Keratinocyte (primary cell): ENCODE results near the gene MYL7. TPM values are rescaled to one million over a fixed set of nuclear protein-coding genes. Genes with fewer than 3 reads are reported as not detected.
"Not testable (repeated sequence)": the region's sequence is repeated elsewhere in the genome, so short reads cannot be mapped to it uniquely, and the experiment has no call there.

Experiments used
- DNase-seq: peaks from one replicate; pipeline ENCODE4 v3.0.0-alpha.2; 2011; ENCODE audit warnings: low read depth, missing footprints, low spot score
- FAIRE-seq: peaks from 2 replicates; lab custom pipeline; 2011; peaks lifted over from hg19 to GRCh38; lab: Jason Lieb, UNC
- H2AFZ ChIP-seq: 2 replicates; pipeline ENCODE4 v1.6.0; 2012; ENCODE audit warnings: low read length, control low read depth, inconsistent platforms; ENCODE audit not compliant: control insufficient read depth
- H3K27ac ChIP-seq: 2 replicates; pipeline ENCODE4 v1.5.1; 2011; ENCODE audit warnings: low read length; ENCODE audit not compliant: control insufficient read depth, insufficient read depth
- H3K27me3 ChIP-seq: 3 replicates; pipeline ENCODE4 v1.6.0; 2011; ENCODE audit warnings: low read length; ENCODE audit not compliant: control insufficient read depth, insufficient read depth; ENCODE audit errors: extremely low read depth
- H3K36me3 ChIP-seq, 2 experiments: 2 replicates in 1 of 2; 3 replicates in 1 of 2; pipeline ENCODE4 v1.5.1; 2011; ENCODE audit warnings: low read length in 2 of 2, mild to moderate bottlenecking in 1 of 2; ENCODE audit not compliant: control insufficient read depth in 2 of 2, insufficient read depth in 2 of 2; ENCODE audit errors: extremely low read depth in 1 of 2
- H3K4me1 ChIP-seq: 3 replicates; pipeline ENCODE4 v1.5.1; 2011; ENCODE audit warnings: low read length; ENCODE audit not compliant: control insufficient read depth, insufficient read depth; ENCODE audit errors: extremely low read depth
- H3K4me2 ChIP-seq: 3 replicates; pipeline ENCODE4 v1.6.0; 2011; ENCODE audit warnings: low read depth, low read length; ENCODE audit not compliant: control insufficient read depth, insufficient read depth; ENCODE audit errors: extremely low read depth
- H3K4me3 ChIP-seq, 3 experiments: fragments of 200-600 bp in 1 of 3; sonication (generic) in 1 of 3; 2 replicates in 2 of 3; 3 replicates in 1 of 3; pipeline ENCODE4 v1.5.1; 2011 to 2016; ENCODE audit warnings: low read length in 3 of 3, mild to moderate bottlenecking in 3 of 3, control low read depth in 2 of 3, inconsistent platforms in 1 of 3, low read depth in 1 of 3, mixed read lengths in 1 of 3, mixed run types in 1 of 3, moderate library complexity in 1 of 3; ENCODE audit not compliant: control insufficient read depth in 2 of 3, insufficient read depth in 2 of 3; ENCODE audit errors: extremely low read depth in 1 of 3
- H3K79me2 ChIP-seq: 2 replicates; pipeline ENCODE4 v1.6.0; 2012; ENCODE audit warnings: low read length; ENCODE audit not compliant: control insufficient read depth, insufficient read depth
- H3K9ac ChIP-seq: 3 replicates; pipeline ENCODE4 v1.6.0; 2011; ENCODE audit warnings: low read length; ENCODE audit not compliant: control insufficient read depth, insufficient read depth; ENCODE audit errors: extremely low read depth
- H3K9me1 ChIP-seq: 3 replicates; pipeline ENCODE4 v1.6.0; 2011; ENCODE audit warnings: low read length; ENCODE audit not compliant: control insufficient read depth, insufficient read depth; ENCODE audit errors: extremely low read depth
- H3K9me3 ChIP-seq: 2 replicates; pipeline ENCODE4 v1.5.1; 2012; ENCODE audit warnings: low read depth, low read length; ENCODE audit not compliant: control insufficient read depth
- H4K20me1 ChIP-seq: 3 replicates; pipeline ENCODE4 v1.6.0; 2011; ENCODE audit warnings: low read length; ENCODE audit not compliant: control insufficient read depth, insufficient read depth; ENCODE audit errors: extremely low read depth
- EZH2 ChIP-seq: IDR thresholded peaks from one replicate; pipeline ENCODE4 v1.6.1; 2012; ENCODE audit warnings: inconsistent platforms, mild to moderate bottlenecking, low read length, moderate library complexity
- dilution Hi-C: fragments of 300-500 bp; cut with MboI; formaldehyde crosslinking; loops from one replicate; pipeline ENCODE4 v1.7.0; 2020; ENCODE audit warnings: low sequenced_read_pairs; ENCODE audit not compliant: extremely low pct_ligation_motif_present
- polyA plus RNA-seq, 5 experiments: library from polyadenylated mRNA; depleted of rRNA in 3 of 5; stranded (reverse) in 3 of 5; stranded (forward) in 1 of 5; unstranded in 1 of 5; fragments of >200 nt; gene quantifications; 1 replicate in 1 of 5; 2 replicates in 3 of 5; 3 replicates in 1 of 5; pipeline versions ENCODE4 v1.2.1 to v1.2.3, GENCODE V29; 2011 to 2012; ENCODE audit warnings: missing spikeins in 2 of 5, low read depth in 1 of 5, low replicate concordance in 1 of 5
- TF ChIP-seq, protein P1 (sequence below), 3 experiments: IDR thresholded peaks in 1 of 3; conservative IDR thresholded peaks in 1 of 3; optimal IDR thresholded peaks in 1 of 3; 2 replicates in 2 of 3; 3 replicates in 1 of 3; pipeline versions ENCODE3 to v1.5.1; 2011; ENCODE audit warnings: low read length in 3 of 3, mild to moderate bottlenecking in 3 of 3, moderate library complexity in 2 of 3, control low read depth in 1 of 3, inconsistent platforms in 1 of 3; ENCODE audit not compliant: insufficient read depth in 2 of 3; ENCODE audit errors: extremely low read depth in 1 of 3

The MYL7 gene
- polyA plus RNA-seq, 1 donor (not counting 4 experiments of a cell fraction or from before 2014, with no cell fraction given), result 0.59 TPM

DNA sequence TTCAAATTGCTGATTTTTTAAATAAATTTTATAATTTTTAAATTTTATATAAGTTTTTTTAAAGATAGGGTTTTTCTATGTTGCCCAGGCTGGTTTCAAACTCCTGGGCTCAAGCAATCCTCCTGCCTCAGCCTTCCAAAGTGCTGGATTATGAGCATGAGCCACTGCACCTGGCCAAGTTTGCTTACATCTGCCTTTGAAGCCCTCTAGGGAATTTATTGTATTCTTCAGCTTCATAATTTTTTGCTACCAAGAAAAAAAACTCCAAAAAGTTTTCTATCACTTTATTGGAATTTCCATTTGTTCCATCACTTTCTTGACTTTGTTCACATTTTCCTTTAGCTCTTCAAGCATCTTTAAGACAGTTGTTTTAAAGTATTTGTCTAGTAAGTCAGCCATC is 14.0 kb downstream of the MYL7 start:
- dilution Hi-C loops, result no loop called here
- H3K9me3 ChIP-seq, result no peaks in the 10 kb centered on the region
- no peak for FAIRE-seq

DNA sequence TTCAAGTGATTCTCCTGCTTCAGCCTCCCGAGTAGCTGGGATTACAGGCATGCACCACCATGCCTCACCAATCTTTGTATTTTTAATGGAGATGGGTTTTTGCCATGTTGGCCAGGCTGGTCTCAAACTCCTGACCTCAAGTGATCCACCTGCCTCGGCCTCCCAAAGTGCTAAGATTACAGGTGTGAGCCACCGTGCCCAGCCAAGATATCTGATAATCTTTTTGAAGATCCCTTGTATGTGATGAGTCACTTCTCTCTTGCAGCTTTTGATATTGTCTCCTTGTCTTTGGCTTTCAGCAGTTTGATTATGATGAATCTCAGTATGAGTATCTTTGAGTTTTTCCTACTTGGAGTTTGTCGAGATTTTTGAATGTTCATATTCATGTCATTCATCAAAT is 14.6 kb downstream of the MYL7 start:
- H3K9me1 ChIP-seq, H3K27me3 ChIP-seq, FAIRE-seq, H2AFZ ChIP-seq, H3K4me3 ChIP-seq, H3K36me3 ChIP-seq, H3K9ac ChIP-seq, DNase-seq, H3K27ac ChIP-seq, H3K4me2 ChIP-seq, H4K20me1 ChIP-seq, dilution Hi-C loops, H3K9me3 ChIP-seq, H3K4me1 ChIP-seq: not testable (repeated sequence)
- peaks cover 15% of the 10 kb centered on the region for H3K79me2 ChIP-seq

More for the DNA sequence above, 14.0 kb downstream of the MYL7 start:
- no peak for TF ChIP-seq EZH2
- TF ChIP-seq, protein P1, sequence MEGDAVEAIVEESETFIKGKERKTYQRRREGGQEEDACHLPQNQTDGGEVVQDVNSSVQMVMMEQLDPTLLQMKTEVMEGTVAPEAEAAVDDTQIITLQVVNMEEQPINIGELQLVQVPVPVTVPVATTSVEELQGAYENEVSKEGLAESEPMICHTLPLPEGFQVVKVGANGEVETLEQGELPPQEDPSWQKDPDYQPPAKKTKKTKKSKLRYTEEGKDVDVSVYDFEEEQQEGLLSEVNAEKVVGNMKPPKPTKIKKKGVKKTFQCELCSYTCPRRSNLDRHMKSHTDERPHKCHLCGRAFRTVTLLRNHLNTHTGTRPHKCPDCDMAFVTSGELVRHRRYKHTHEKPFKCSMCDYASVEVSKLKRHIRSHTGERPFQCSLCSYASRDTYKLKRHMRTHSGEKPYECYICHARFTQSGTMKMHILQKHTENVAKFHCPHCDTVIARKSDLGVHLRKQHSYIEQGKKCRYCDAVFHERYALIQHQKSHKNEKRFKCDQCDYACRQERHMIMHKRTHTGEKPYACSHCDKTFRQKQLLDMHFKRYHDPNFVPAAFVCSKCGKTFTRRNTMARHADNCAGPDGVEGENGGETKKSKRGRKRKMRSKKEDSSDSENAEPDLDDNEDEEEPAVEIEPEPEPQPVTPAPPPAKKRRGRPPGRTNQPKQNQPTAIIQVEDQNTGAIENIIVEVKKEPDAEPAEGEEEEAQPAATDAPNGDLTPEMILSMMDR (optimal IDR thresholded peaks at IDR 0.05 in 1 of 3, IDR thresholded peaks at IDR 0.05 in 1 of 3, conservative IDR thresholded peaks at IDR 0.05 in 1 of 3; ENCODE audit: extremely low read depth in 1 of 3, insufficient read depth in 2 of 3, low read length in 3 of 3), result no peak
- Histone ChIP-seq H3K4me3 (no peak overlapping the region), H3K4me2 (no peak overlapping the region), H3K36me3 (no peaks in the 10 kb centered on the region), H3K9ac (no peak overlapping the region), H3K9me1 (no peaks in the 10 kb centered on the region), H2AFZ (no peak overlapping the region), H4K20me1 (no peaks in the 10 kb centered on the region), H3K79me2 (peaks cover 9% of the 10 kb centered on the region), H3K27ac (no peak overlapping the region), H3K27me3 (no peaks in the 10 kb centered on the region), H3K4me1 (peaks cover 4% of the 10 kb centered on the region)
- no peak for DNase-seq

DNA sequence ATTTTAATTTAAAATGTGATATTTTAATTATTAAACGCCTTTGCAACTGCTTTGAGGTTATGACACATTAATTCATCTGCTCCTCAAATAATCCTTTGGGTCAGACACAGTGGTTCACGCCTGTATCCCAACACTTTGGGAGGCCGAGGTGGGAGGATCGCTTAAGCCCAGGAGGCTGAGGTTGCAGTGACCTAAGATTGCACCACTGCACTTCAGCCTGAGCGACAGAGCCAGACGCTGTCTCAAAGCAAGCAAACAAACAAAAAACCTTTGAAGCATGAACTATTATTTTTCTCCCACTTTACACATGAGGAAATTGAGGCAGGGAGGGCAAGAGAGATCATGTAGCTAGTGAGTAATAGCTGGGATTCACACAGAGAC is 16.3 kb downstream of the MYL7 start:
- no peak overlapping the region for H2AFZ ChIP-seq
- H3K27ac ChIP-seq, result no peak overlapping the region
- no peak overlapping the region for H3K4me2 ChIP-seq
- no peaks in the 10 kb centered on the region for H3K27me3 ChIP-seq
- H3K4me3 ChIP-seq, result no peak overlapping the region
- no peaks in the 10 kb centered on the region for H4K20me1 ChIP-seq
- H3K79me2 ChIP-seq, result peaks cover 27% of the 10 kb centered on the region
- H3K9me1 ChIP-seq, result no peaks in the 10 kb centered on the region
- DNase-seq (no peak), FAIRE-seq (no peak)
- peaks cover 7% of the 10 kb centered on the region for H3K4me1 ChIP-seq
- no peaks in the 10 kb centered on the region for H3K9me3 ChIP-seq
- peaks cover 9 to 20% of the 10 kb centered on the region in 2 experiments for H3K36me3 ChIP-seq
- dilution Hi-C loops, result no loop called here
- TF ChIP-seq EZH2, result no peak
- TF ChIP-seq, protein P1 (optimal IDR thresholded peaks at IDR 0.05 in 1 of 3, IDR thresholded peaks at IDR 0.05 in 1 of 3, conservative IDR thresholded peaks at IDR 0.05 in 1 of 3; ENCODE audit: extremely low read depth in 1 of 3, insufficient read depth in 2 of 3, low read length in 3 of 3), result no peak
- no peak overlapping the region for H3K9ac ChIP-seq
